CD14-positive monocyte (primary cell): ENCODE results near the gene NR2F2. TPM values are rescaled to one million over a fixed set of nuclear protein-coding genes. Genes with fewer than 3 reads are reported as not detected.

Experiments used
- DNase-seq, 3 donors: peaks; one replicate each; pipeline ENCODE4 v3.0.0-alpha.2; 2011 to 2022
- H2AFZ ChIP-seq: 2 replicates; pipeline ENCODE4 v1.6.0; 2012; ENCODE audit warnings: mild to moderate bottlenecking, low read depth, low read length, inconsistent platforms; ENCODE audit not compliant: insufficient read depth, poor library complexity, severe bottlenecking
- H3K27ac ChIP-seq, 2 donors: 1 replicate in 1 of 2; 2 replicates in 1 of 2; pipeline ENCODE4 v1.5.1; 2012 to 2013; ENCODE audit warnings: low read length in 2 of 2, control low read depth in 1 of 2, inconsistent platforms in 1 of 2, low read depth in 1 of 2, mild to moderate bottlenecking in 1 of 2
- H3K27me3 ChIP-seq, 2 donors: one replicate each; pipeline versions ENCODE4 v1.6.0 to v1.6.1; 2011 to 2013; ENCODE audit warnings: low read length in 2 of 2; ENCODE audit not compliant: control insufficient read depth in 2 of 2, insufficient read depth in 2 of 2
- H3K36me3 ChIP-seq, 2 donors: replicated peaks in 1 of 2; 1 replicate in 1 of 2; 2 replicates in 1 of 2; pipeline versions ENCODE4 v1.5.1 to v1.6.1; 2012 to 2013; ENCODE audit warnings: low read length in 2 of 2, control low read depth in 1 of 2, inconsistent platforms in 1 of 2, mild to moderate bottlenecking in 1 of 2; ENCODE audit not compliant: insufficient read depth in 2 of 2, control insufficient read depth in 1 of 2
- H3K4me1 ChIP-seq, 2 donors: 1 replicate in 1 of 2; 2 replicates in 1 of 2; pipeline versions ENCODE4 v1.5.1 to v1.6.1; 2012 to 2013; ENCODE audit warnings: low read length in 2 of 2, control low read depth in 1 of 2, inconsistent platforms in 1 of 2, mild to moderate bottlenecking in 1 of 2, moderate library complexity in 1 of 2; ENCODE audit not compliant: insufficient read depth in 2 of 2, control insufficient read depth in 1 of 2
- H3K4me2 ChIP-seq: replicated peaks from 2 replicates; pipeline ENCODE3; 2012; ENCODE audit warnings: low read length, moderate library complexity, mild to moderate bottlenecking; ENCODE audit not compliant: poor library complexity, severe bottlenecking; ENCODE audit errors: extremely low read depth
- H3K4me3 ChIP-seq, 3 experiments: fragments of 200-600 bp in 1 of 3; sonication (generic) in 1 of 3; replicated peaks in 1 of 3; 1 replicate in 2 of 3; 2 replicates in 1 of 3; pipeline ENCODE4 v1.5.1; 2011 to 2013; ENCODE audit warnings: low read length in 3 of 3, mild to moderate bottlenecking in 3 of 3, control low read depth in 2 of 3, low read depth in 2 of 3, inconsistent platforms in 1 of 3, moderate library complexity in 1 of 3
- H3K79me2 ChIP-seq: 2 replicates; pipeline ENCODE4 v1.6.0; 2012; ENCODE audit warnings: mild to moderate bottlenecking, control low read depth, inconsistent platforms, low read length, moderate library complexity; ENCODE audit not compliant: insufficient read depth
- H3K9ac ChIP-seq: 2 replicates; pipeline ENCODE4 v1.6.0; 2017; ENCODE audit warnings: low read length, mild to moderate bottlenecking; ENCODE audit not compliant: insufficient read depth, poor library complexity, severe bottlenecking
- H3K9me3 ChIP-seq, 2 donors: replicated peaks in 1 of 2; 1 replicate in 1 of 2; 2 replicates in 1 of 2; pipeline versions ENCODE4 v1.5.1 to v1.6.1; 2012 to 2013; ENCODE audit warnings: low read length in 2 of 2, control low read depth in 1 of 2; ENCODE audit not compliant: control insufficient read depth in 1 of 2, insufficient read depth in 1 of 2
- H4K20me1 ChIP-seq: 2 replicates; pipeline ENCODE4 v1.6.0; 2012; ENCODE audit warnings: mild to moderate bottlenecking, low read length, control low read depth, moderate library complexity; ENCODE audit not compliant: insufficient read depth
- H3K27ac Mint-ChIP-seq, 7 donors: one replicate each; pipeline ENCODE4 v1.8.0; 2020; ENCODE audit warnings: mild to moderate bottlenecking in 7 of 7, mixed read lengths in 7 of 7, moderate library complexity in 6 of 7, inconsistent platforms in 2 of 7
- H3K27me3 Mint-ChIP-seq, 3 donors: one replicate each; pipeline ENCODE4 v1.8.0; 2021 to 2022; ENCODE audit warnings: low read depth in 3 of 3, mild to moderate bottlenecking in 3 of 3, mixed read lengths in 3 of 3, moderate library complexity in 3 of 3, inconsistent platforms in 1 of 3
- H3K36me3 Mint-ChIP-seq, 2 donors: one replicate each; pipeline ENCODE4 v1.8.0; 2020; ENCODE audit warnings: mixed read lengths in 2 of 2, inconsistent platforms in 1 of 2, mild to moderate bottlenecking in 1 of 2
- H3K4me1 Mint-ChIP-seq: one replicate; pipeline ENCODE4 v1.8.0; 2020; ENCODE audit warnings: mild to moderate bottlenecking, mixed read lengths
- H3K4me3 Mint-ChIP-seq, 2 donors: one replicate each; pipeline ENCODE4 v1.8.0; 2020; ENCODE audit warnings: mild to moderate bottlenecking in 2 of 2, mixed read lengths in 2 of 2, moderate library complexity in 1 of 2
- H3K9me3 Mint-ChIP-seq, 7 donors: one replicate each; pipeline ENCODE4 v1.8.0; 2020 to 2022; ENCODE audit warnings: mixed read lengths in 7 of 7, mild to moderate bottlenecking in 6 of 7, moderate library complexity in 6 of 7, inconsistent platforms in 2 of 7
- WGBS: methylation state at CpG from one replicate; pipeline ENCODE4 v1.1.5; 2013; ENCODE audit warnings: missing lambda C conversion rate; ENCODE audit not compliant: insufficient coverage; 5-methylcytosine and 5-hydroxymethylcytosine counted together
- intact Hi-C, 2 donors: fragments of 100-400 bp; cut with micrococcal nuclease; formaldehyde crosslinking; loops; one replicate each; pipeline versions ENCODE4 v1.15.0 to v1.15.1; 2023
- polyA plus RNA-seq, 3 donors: library from polyadenylated mRNA; depleted of rRNA in 1 of 3; unstranded in 2 of 3; stranded (reverse) in 1 of 3; fragments of 300-500 nt in 2 of 3; fragments of >200 nt in 1 of 3; fragmentation: Illumina TruSeq in 2 of 3; gene quantifications; 1 replicate in 2 of 3; 2 replicates in 1 of 3; pipeline ENCODE4 v1.2.3, GENCODE V29; 2012 to 2021
- TF ChIP-seq, protein P1 (sequence below): fragments of 200-600 bp; IDR thresholded peaks from one replicate; pipeline ENCODE4 v1.8.0; 2022; ENCODE audit warnings: antibody characterized with exemption, mild to moderate bottlenecking

The NR2F2 gene
- polyA plus RNA-seq, 3 donors: not detected

DNA sequence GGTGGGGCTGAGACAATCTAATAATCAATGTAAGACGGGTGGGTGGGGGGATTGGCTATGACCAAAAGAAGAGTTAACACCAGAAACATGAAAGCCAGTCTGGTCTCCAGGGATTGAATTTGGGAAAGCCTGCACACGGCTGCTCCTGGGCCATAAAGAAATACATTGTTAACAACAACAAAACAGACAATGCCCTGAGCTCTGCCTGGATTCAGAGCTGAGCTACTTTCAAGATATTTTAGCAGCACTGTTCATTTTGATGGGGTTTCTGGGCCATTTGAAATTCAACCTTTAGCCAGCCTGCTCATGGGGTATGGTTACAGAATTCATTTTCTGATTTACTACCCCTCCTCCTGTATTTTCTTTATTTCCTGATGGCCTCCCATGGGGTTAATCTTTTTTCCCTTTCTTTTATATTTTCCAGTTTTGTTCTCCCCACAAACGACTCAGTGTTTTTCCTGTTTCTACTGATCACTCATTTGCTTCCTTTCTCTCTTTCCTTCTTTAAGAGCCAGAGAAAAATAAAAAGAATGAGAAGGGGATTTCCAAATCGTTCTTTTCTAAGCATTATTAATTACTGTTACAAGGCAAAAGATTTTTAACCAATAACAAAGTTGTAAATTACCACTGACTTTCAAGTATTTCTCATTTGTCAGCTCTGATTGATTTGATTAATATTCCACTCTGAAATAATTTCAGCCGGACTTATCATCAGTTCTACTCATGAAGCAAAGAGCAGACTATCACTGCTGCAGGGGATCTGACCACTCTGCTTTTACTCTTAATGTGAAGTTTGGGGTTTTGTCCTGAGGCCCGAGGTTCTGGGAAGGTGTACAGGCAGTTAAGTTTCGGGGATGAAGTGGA, 19.6 kb downstream of the NR2F2 start:
- intact Hi-C loops: loop anchor here (10.0 kb wide), 1 partner anchor 885 kb away; no protein-coding TSS in a partner anchor

More for the DNA sequence above, 19.6 kb downstream of the NR2F2 start:
- Mint-ChIP-seq H3K27me3 (peaks cover 0 to 88% (median 42%) of the 10 kb centered on the region in 3 donors), H3K9me3 (peaks cover 0 to 36% (median 13%) of the 10 kb centered on the region in 7 donors), H3K4me3 (peak overlapping the region in 1 of 2 donors; percentile 63), H3K36me3 (peaks cover under 1 to 4% of the 10 kb centered on the region in 2 donors), H3K27ac (no peak overlapping the region), H3K4me1 (peaks cover 26% of the 10 kb centered on the region)
- H3K4me1 ChIP-seq: peaks cover 0 to 5% of the 10 kb centered on the region in 2 donors
- H3K9ac ChIP-seq: no peak overlapping the region
- no peaks in the 10 kb centered on the region for H4K20me1 ChIP-seq
- TF ChIP-seq, protein P1, sequence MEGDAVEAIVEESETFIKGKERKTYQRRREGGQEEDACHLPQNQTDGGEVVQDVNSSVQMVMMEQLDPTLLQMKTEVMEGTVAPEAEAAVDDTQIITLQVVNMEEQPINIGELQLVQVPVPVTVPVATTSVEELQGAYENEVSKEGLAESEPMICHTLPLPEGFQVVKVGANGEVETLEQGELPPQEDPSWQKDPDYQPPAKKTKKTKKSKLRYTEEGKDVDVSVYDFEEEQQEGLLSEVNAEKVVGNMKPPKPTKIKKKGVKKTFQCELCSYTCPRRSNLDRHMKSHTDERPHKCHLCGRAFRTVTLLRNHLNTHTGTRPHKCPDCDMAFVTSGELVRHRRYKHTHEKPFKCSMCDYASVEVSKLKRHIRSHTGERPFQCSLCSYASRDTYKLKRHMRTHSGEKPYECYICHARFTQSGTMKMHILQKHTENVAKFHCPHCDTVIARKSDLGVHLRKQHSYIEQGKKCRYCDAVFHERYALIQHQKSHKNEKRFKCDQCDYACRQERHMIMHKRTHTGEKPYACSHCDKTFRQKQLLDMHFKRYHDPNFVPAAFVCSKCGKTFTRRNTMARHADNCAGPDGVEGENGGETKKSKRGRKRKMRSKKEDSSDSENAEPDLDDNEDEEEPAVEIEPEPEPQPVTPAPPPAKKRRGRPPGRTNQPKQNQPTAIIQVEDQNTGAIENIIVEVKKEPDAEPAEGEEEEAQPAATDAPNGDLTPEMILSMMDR: no peak
- H3K27me3 ChIP-seq: peaks cover 97 to 100% of the 10 kb centered on the region in 2 donors
- H3K9me3 ChIP-seq: peaks cover 0 to 58% of the 10 kb centered on the region in 2 donors
- no peak overlapping the region for H3K4me3 ChIP-seq
- H3K36me3 ChIP-seq: no peaks in the 10 kb centered on the region
- no peak for DNase-seq
- H3K27ac ChIP-seq: no peak overlapping the region
- H3K79me2 ChIP-seq: no peaks in the 10 kb centered on the region
- H2AFZ ChIP-seq: no peak overlapping the region
- no peak overlapping the region for H3K4me2 ChIP-seq
- 40% methylated on average over 1 of the region's 7 CpGs for WGBS
